AG04449 (cell line): Measurements from ENCODE around the gene TSPAN9.

Experiments
- CTCF ChIA-PET: fragments of 350-600 bp; formaldehyde crosslinking; extraction: SDS; loops from one replicate; lab custom pipeline; 2021; ENCODE audit warnings: antibody characterized with exemption; lab: Yijun Ruan, JAX
- POLR2A ChIA-PET: fragments of 400-600, 350-600 bp; formaldehyde crosslinking; extraction: SDS; loops from one replicate; lab custom pipeline; 2020; ENCODE audit warnings: antibody characterized with exemption, inconsistent platforms; lab: Yijun Ruan, JAX
- DNase-seq: peaks from one replicate; pipeline ENCODE4 v3.0.0-alpha.2; 2010; ENCODE audit warnings: low read depth, low spot score
- H3K4me3 ChIP-seq: 2 replicates; pipeline ENCODE4 v1.5.1; 2011; ENCODE audit warnings: low read depth, mild to moderate bottlenecking, control low read depth, low read length
- TF ChIP-seq, protein P1 (sequence below): IDR thresholded peaks from one replicate; pipeline ENCODE4 v1.5.1; 2011; ENCODE audit warnings: mild to moderate bottlenecking, moderate library complexity, low read length, control low read depth, inconsistent platforms; ENCODE audit not compliant: insufficient read depth; ENCODE audit errors: missing control alignments

The TSPAN9 gene

DNA sequence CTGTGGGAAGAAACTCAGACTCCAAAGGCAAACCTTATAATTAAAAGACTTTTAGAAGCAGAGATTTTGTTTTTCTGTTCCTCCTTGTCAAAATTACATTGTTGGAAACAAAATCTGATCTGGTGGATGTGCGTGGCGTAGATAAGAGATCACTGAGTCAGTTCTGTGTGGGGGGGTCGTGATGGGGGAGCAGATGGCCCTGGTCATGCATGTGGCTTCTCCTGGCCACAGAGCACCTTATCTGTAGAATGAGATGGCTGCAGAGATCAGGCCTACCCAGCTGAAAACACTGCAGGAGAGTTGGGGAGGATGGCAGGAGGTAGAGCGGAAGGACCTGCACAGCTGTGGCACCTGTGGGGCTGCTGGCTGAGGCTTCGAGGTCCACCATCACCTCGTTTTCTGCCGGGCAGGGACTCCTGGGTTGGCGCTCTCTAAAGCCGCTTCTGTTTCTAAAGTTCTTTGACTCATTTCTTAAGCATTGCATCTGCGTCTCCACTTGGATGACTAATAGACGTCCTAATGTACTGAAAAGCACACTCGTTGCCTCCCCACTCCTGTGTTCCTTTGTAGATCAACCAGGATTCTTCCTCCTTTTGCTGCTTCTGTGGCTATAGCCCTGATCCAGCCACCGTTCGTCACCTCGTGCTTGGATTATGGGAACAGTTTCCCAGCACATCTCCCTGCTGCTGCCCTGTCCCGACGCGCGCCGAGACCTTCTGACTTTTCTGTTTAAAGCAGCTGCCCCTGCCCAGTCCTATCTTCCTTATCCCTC lies 93.4 kb downstream of the TSPAN9 start:
- no peak overlapping the region for H3K4me3 ChIP-seq
- CTCF ChIA-PET: interaction anchor here (0.8 to 6.9 kb wide), 5 partner anchors 12 to 130 kb away, joined by 3 to 42 read pairs (median 3); no protein-coding TSS in a partner anchor
- DNase-seq: peak; percentile 74
- POLR2A ChIA-PET: no interaction called here
- TF ChIP-seq, protein P1, sequence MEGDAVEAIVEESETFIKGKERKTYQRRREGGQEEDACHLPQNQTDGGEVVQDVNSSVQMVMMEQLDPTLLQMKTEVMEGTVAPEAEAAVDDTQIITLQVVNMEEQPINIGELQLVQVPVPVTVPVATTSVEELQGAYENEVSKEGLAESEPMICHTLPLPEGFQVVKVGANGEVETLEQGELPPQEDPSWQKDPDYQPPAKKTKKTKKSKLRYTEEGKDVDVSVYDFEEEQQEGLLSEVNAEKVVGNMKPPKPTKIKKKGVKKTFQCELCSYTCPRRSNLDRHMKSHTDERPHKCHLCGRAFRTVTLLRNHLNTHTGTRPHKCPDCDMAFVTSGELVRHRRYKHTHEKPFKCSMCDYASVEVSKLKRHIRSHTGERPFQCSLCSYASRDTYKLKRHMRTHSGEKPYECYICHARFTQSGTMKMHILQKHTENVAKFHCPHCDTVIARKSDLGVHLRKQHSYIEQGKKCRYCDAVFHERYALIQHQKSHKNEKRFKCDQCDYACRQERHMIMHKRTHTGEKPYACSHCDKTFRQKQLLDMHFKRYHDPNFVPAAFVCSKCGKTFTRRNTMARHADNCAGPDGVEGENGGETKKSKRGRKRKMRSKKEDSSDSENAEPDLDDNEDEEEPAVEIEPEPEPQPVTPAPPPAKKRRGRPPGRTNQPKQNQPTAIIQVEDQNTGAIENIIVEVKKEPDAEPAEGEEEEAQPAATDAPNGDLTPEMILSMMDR: no peak

DNA sequence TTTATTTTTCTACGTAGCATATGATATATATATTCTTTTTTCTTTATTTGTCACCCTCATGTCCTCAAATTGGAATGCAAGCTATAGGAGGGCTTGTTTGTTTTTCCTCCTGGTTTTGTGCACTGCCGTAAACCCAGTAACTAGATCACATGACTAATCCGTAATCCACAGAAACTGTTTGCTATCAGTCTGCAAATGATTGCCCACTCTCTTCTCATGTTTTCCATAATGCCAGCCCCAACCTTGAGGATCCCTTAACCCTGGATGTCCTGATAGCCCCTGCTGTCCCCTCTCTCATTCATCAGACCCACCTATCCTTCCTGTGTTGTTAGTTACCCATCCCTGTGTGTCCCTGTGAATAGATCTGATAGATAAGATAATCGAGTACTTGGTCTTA lies 94.0 kb downstream of the TSPAN9 start:
- CTCF ChIA-PET: interaction anchor here (1.4 to 6.9 kb wide), 3 partner anchors 32 to 44 kb away, joined by 3 to 42 read pairs (median 6); no protein-coding TSS in a partner anchor

DNA sequence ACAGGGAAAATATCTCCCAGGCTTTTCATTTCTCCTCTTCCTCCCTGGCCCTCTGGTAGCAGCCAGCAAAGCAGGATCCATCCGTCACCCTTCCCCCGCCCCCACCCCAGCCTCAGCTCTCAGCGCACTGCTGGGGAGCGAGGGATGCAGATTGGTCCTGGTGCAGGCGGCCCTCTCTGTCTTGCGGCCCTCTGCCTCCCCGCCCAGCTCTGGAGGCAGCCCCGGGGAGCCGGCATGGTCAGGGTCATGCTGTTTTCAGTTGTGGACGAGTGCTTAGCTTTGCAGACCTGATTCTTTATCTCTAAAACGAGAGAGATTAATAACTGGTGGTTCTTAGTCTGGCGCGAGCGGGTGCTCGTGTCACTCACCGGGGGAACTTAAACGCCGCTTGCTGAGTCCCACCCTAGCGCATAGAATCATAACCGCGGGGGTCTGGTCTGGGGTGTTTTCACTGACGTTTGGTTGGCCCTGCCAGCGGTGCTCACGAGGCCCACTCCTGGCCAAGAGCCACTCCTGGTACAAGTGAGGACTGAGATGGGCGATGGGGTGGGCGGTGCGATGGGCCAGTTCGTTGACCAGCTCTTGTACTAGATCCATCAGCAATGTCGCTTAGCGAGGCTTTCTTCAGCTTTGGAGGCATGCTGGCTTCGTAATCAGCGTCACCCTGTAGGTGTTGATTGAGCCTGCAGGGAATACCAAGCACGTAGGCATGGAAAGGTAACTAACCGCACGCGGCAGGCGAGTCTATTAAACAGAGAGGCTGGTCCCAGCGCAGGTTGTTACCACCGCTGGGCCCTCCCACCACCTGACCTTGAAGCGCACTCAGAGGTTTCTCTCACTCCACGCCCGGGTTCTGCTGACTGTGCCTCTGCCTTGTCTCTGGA lies 95.2 kb downstream of the TSPAN9 start:
- POLR2A ChIA-PET: no interaction called here
- CTCF ChIA-PET: interaction anchor here (0.7 to 6.9 kb wide), 5 partner anchors 9 to 127 kb away, joined by 3 to 42 read pairs (median 4); no protein-coding TSS in a partner anchor
- no peak for DNase-seq
- TF ChIP-seq, protein P1: no peak
- no peak overlapping the region for H3K4me3 ChIP-seq

More for the DNA sequence above, 94.0 kb downstream of the TSPAN9 start:
- POLR2A ChIA-PET: no interaction called here
- TF ChIP-seq, protein P1: no peak
- DNase-seq: no peak
- H3K4me3 ChIP-seq: no peak overlapping the region

DNA sequence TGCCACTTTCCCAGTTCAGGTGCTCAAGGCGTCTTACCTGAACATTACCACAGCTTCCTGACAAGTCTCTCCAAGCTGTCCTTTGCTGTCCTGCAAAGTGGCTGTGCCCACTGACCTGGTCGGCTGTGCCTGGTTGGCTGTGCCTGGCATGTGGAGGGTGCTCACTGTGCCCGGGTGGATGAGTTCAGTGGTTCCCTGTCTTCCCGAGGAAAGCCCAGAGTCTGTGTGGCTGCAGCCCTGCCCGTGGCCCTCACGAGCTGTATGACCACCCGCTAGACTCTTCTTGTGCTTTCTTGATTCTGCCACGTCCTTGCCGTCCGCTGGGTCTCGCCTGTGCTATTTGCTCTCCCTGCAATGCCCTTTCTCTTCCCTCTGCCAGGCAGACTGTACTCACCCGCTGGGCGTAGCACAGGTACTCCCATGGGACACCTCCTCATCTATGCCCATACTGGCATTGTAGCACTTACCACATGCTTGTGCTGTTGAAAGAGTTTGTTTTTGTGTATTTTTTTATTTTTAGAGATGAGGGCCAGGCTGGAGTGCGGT lies 95.9 kb downstream of the TSPAN9 start:
- TF ChIP-seq, protein P1: no peak
- H3K4me3 ChIP-seq: no peak overlapping the region
- ChIA-PET CTCF (interaction anchor here (1.7 to 6.9 kb wide), 2 partner anchors 30 to 38 kb away, joined by 6 to 42 read pairs; no protein-coding TSS in a partner anchor), POLR2A (no interaction called here)
- no peak for DNase-seq

DNA sequence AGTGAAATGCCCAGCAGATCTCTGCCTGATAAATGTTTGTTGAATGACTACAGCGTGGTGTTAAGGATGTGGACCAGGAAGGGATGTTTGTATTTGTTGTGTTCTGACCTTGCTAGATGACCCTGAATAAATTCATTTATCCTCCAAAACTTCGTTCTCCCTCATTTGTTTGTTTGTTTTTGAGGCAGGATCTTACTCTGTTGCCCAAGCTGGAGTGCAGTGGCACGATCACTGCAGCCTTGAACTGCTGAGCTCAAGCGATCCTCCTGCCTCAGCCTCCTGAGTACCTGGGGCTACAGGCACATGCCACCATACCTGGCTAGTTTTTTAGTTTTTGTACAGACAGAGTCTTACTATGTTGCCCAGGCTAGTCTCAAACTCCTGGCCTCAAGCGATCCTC lies 96.7 kb downstream of the TSPAN9 start:
- no peak overlapping the region for H3K4me3 ChIP-seq
- ChIA-PET CTCF (interaction anchor here (0.9 to 1.6 kb wide), 3 partner anchors 29 to 125 kb away, joined by 3 to 5 read pairs (median 3); no protein-coding TSS in a partner anchor), POLR2A (no interaction called here)
- TF ChIP-seq, protein P1: no peak
- no peak for DNase-seq
